GM18499 (cell line): ENCODE measurements around the gene DHRS12.

ENCODE experiments used
- ATAC-seq: cut with Tn5 transposase; IDR thresholded peaks from one replicate; pipeline ENCODE4 v1.9.1; 2021; ENCODE audit warnings: moderate number of reproducible peaks; ENCODE audit not compliant: insufficient read depth, unreplicated experiment

DHRS12 gene

GRCh38 chr13:51785712-51786424 lies 18.1 kb downstream of the DHRS12 start:
- ATAC-seq: no peak

GRCh38 chr13:51784097-51784496 lies 19.9 kb downstream of the DHRS12 start:
- ATAC-seq: no peak

GRCh38 chr13:51783428-51784094 lies 20.4 kb downstream of the DHRS12 start:
- no peak for ATAC-seq

- ATAC-seq: no peak
Measured at GRCh38 chr13:51782026-51782710, 21.8 kb downstream of the DHRS12 start.

GRCh38 chr13:51781246-51782022 lies 22.5 kb downstream of the DHRS12 start:
- no peak for ATAC-seq

- ATAC-seq: no peak
Measured at GRCh38 chr13:51780099-51780498, 23.9 kb downstream of the DHRS12 start.

GRCh38 chr13:51778392-51778791 lies 25.6 kb downstream of the DHRS12 start:
- ATAC-seq: no peak

- ATAC-seq: no peak
Measured at GRCh38 chr13:51777921-51778320, 26.0 kb downstream of the DHRS12 start.

- ATAC-seq: no peak
Measured at GRCh38 chr13:51776179-51776578, 27.8 kb downstream of the DHRS12 start.

GRCh38 chr13:51773515-51773914 lies 30.4 kb downstream of the DHRS12 start:
- no peak for ATAC-seq

- ATAC-seq: no peak
Measured at GRCh38 chr13:51772781-51773180, 31.2 kb downstream of the DHRS12 start.

GRCh38 chr13:51772105-51772455 lies 31.9 kb downstream of the DHRS12 start:
- no peak for ATAC-seq

- no peak for ATAC-seq
Measured at GRCh38 chr13:51771418-51772104, 32.4 kb downstream of the DHRS12 start.

GRCh38 chr13:51770681-51771417 lies 33.1 kb downstream of the DHRS12 start:
- no peak for ATAC-seq

- no peak for ATAC-seq
Measured at GRCh38 chr13:51770160-51770559, 33.8 kb downstream of the DHRS12 start.

- no peak for ATAC-seq
Measured at GRCh38 chr13:51769455-51770127, 34.4 kb downstream of the DHRS12 start.

- ATAC-seq: no peak
Measured at GRCh38 chr13:51768976-51769375, 35.0 kb downstream of the DHRS12 start.

- ATAC-seq: no peak
Measured at GRCh38 chr13:51768378-51768921, 35.5 kb downstream of the DHRS12 start.

- no peak for ATAC-seq
Measured at GRCh38 chr13:51767100-51767499, 36.9 kb downstream of the DHRS12 start.
